G401 (cell line): ENCODE data around the gene CATSPER3. TPM values are rescaled to one million over a fixed set of nuclear protein-coding genes. Genes with fewer than 3 reads are reported as not detected.

Source experiments
- DNase-seq: peaks from one replicate; pipeline ENCODE4 v3.0.0-alpha.2; 2015; ENCODE audit warnings: low spot score
- in situ Hi-C: cut with HindIII; loops from 2 replicates; pipeline ENCODE4 v1.10.0; 2016; ENCODE audit warnings: low sequenced_read_pairs, mixed read lengths
- total RNA-seq: library from RNA; depleted of rRNA; stranded (reverse); fragments of >200 nt; shearing (Covaris generic); gene quantifications from 2 replicates; pipeline ENCODE4 v1.2.3, GENCODE V29; 2014; rRNA removed

CATSPER3 gene
- total RNA-seq, result not detected in 2 replicates

- in situ Hi-C loops, result no loop called here
Observed at GRCh38 chr5:134967607-134968006, at the start of gene CATSPER3. CATSPER3 (plus strand) TSS chr5:134967907; CDS start chr5:134967992, 85 bp downstream.

GRCh38 chr5:134918861-134919260, 48.8 kb upstream of the CATSPER3 start:
- in situ Hi-C loops, result no loop called here
- no peak for DNase-seq

More at GRCh38 chr5:134967607-134968006, at the start of gene CATSPER3:
- DNase-seq, result no peak

GRCh38 chr5:134920848-134921575, 46.7 kb upstream of the CATSPER3 start:
- in situ Hi-C loops, result no loop called here
- DNase-seq, result no peak

GRCh38 chr5:134932508-134932907, 35.2 kb upstream of the CATSPER3 start:
- in situ Hi-C loops, result loop anchor here (10.0 kb wide), 1 partner anchor 178 kb away; the partner anchor contains the start of gene DDX46
- no peak for DNase-seq

GRCh38 chr5:134934202-134934601, 33.5 kb upstream of the CATSPER3 start:
- no peak for DNase-seq
- in situ Hi-C loops, result loop anchor here (10.0 kb wide), 1 partner anchor 179 kb away; the partner anchor contains the start of gene DDX46

- in situ Hi-C loops, result loop anchor here (10.0 kb wide), 1 partner anchor 181 kb away; the partner anchor contains the start of gene DDX46
- DNase-seq, result no peak
Observed at GRCh38 chr5:134935711-134936602, 31.8 kb upstream of the CATSPER3 start.

- in situ Hi-C loops, result loop anchor here (10.0 kb wide), 1 partner anchor 183 kb away; the partner anchor contains the start of gene DDX46
- no peak for DNase-seq
Observed at GRCh38 chr5:134937526-134937925, 30.2 kb upstream of the CATSPER3 start.

- DNase-seq, result no peak
- in situ Hi-C loops, result loop anchor here (10.0 kb wide), 1 partner anchor 183 kb away; the partner anchor contains the start of gene DDX46
Observed at GRCh38 chr5:134938030-134938429, 29.7 kb upstream of the CATSPER3 start.

GRCh38 chr5:134939500-134939899, 28.2 kb upstream of the CATSPER3 start:
- in situ Hi-C loops, result loop anchor here (10.0 kb wide), 1 partner anchor 185 kb away; the partner anchor contains the start of gene DDX46
- no peak for DNase-seq

GRCh38 chr5:134943547-134943946, 24.2 kb upstream of the CATSPER3 start:
- DNase-seq, result no peak
- in situ Hi-C loops, result no loop called here

GRCh38 chr5:134944630-134945029, 23.1 kb upstream of the CATSPER3 start:
- in situ Hi-C loops, result no loop called here
- no peak for DNase-seq

GRCh38 chr5:134945041-134945440, 22.7 kb upstream of the CATSPER3 start:
- no peak for DNase-seq
- in situ Hi-C loops, result no loop called here

GRCh38 chr5:134948911-134949310, 18.8 kb upstream of the CATSPER3 start:
- peak; percentile 15 for DNase-seq
- in situ Hi-C loops, result no loop called here

- in situ Hi-C loops, result no loop called here
- DNase-seq, result no peak
Observed at GRCh38 chr5:134949316-134949715, 18.4 kb upstream of the CATSPER3 start.

GRCh38 chr5:134957920-134958608, 9.6 kb upstream of the CATSPER3 start:
- DNase-seq, result no peak
- in situ Hi-C loops, result no loop called here

- in situ Hi-C loops, result no loop called here
- DNase-seq, result no peak
Observed at GRCh38 chr5:134958755-134959154, 9.0 kb upstream of the CATSPER3 start.

- no peak for DNase-seq
- in situ Hi-C loops, result no loop called here
Observed at GRCh38 chr5:134963098-134963497, 4.6 kb upstream of the CATSPER3 start.

- no peak for DNase-seq
- in situ Hi-C loops, result no loop called here
Observed at GRCh38 chr5:134964359-134965270, 3.1 kb upstream of the CATSPER3 start.
